Stimulated activated CD8-positive, alpha-beta memory T cell treated with anti-CD3 and anti-CD28 coated beads, Interleukin-7, amount 100 ng/mL, for 48 hours (primary cell): ENCODE results near the gene UQCR11.
A peak's percentile ranks its signal among the peaks of the same experiment; 100 is the strongest.

Source experiments
- DNase-seq, 2 donors: peaks; one replicate each; pipeline ENCODE4 v3.0.0-alpha.2; 2020; ENCODE audit warnings: low read depth in 1 of 2; ENCODE audit errors: extremely low read depth in 1 of 2

UQCR11 gene

GRCh38 chr19:1572795-1573194 is 32.5 kb downstream of the UQCR11 start:
- DNase-seq = no peak

GRCh38 chr19:1571358-1571757 is 33.9 kb downstream of the UQCR11 start:
- no peak for DNase-seq

GRCh38 chr19:1570836-1571235 is 34.4 kb downstream of the UQCR11 start:
- no peak for DNase-seq

DNA sequence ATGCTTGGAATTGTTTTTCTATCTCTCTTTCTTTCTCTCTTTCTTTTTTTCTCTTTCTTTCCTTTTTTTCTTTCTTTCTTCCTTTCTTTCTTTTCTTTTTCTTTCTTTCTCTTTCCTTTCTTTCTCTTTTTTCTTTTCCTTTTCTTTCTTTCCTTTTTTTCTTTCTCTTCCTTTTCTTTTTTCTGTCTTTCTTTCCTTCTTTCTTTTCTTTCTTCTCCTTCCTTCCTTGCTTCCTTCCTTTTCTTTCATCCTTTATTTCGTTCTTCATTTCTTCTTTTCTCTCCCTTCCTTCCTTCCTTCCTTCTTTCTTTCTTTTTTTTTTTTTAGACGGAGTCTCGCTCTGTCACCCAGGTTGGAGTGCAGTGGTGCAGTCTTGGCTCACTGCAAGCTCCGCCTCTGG is 35.3 kb downstream of the UQCR11 start:
- DNase-seq = no peak

DNA sequence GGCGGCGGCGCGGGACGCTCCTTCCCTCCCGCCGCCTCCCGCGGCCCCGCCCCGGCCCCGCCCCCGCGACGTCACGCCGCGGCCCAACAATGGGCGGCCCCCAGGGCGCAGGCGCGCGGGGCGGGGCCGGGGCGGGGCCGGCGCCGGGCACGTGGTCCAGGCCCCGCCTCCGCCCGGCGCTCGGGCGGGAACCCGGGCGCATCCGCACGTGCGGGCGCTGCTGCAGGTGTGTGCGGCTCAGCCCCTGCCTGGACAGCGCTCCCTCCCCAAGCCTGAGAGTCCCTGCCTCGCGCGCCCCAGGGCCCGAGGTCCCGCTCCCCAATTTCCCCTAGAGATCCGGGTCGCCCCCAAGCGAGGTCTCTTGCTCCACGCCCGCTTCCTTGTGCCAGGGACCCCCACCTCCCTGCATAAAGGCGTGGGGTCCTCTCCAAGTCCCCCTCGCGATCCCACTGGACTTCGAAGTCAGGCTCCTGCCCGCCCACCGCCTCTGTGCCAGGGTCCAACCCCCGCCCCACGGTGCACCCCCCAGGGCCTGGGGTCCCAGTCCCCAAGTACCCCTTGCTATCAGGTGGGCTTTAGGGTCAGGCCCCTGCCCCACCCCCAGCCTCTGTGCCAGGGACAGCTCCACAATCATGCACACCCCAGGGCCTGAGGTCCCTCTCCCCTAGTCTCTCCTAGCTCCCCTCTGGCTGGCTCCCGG is 36.8 kb downstream of the UQCR11 start, which contains the start of gene MEX3D:
Gene MEX3D (minus strand): TSS at position 6 of the 700 bp plus-strand sequence. CDS start 267 bp downstream, outside the sequence.
- peak; percentile 59 to 63 for DNase-seq

- no peak for DNase-seq
Observed at GRCh38 chr19:1567848-1568227, 37.4 kb downstream of the UQCR11 start.

DNA sequence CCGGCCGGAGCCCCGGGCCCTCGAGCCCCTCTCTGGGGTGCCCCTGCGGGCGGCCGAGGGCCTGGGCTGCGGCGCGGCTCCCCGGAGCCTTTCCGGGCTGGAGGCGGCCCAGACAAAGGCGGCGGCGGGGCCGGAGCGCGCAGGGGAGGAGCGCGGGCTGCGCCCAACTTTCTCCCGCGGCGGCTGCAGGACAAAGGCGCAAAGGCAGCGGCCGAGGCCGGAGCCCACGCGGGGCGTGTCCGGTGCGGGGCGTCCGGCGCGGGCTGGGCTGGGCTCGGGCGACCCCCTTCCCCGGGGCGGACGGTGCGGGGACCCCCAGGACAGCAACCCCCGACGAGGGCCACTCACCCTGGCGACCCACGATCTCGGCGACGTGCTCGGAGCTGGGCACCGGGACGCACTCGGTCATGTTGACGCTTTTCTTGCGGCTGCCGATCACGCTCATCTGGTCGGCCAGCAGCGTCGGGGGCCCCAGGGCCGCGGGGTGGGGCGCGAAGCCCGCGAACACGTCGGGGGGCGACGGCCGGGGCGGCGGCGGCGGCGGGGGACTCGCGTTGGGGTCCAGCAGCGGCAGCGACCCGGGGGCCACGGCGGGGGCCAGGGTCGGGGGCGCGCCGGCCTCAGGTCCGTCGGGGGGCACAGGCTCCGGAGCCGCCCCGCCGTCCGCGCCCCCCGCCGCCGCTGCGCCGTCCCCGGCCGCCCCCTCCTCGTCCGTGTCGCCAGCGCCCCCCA is 38.0 kb downstream of the UQCR11 start:
- DNase-seq = no peak

- DNase-seq = no peak
Observed at GRCh38 chr19:1566392-1567115, 38.7 kb downstream of the UQCR11 start.

DNA sequence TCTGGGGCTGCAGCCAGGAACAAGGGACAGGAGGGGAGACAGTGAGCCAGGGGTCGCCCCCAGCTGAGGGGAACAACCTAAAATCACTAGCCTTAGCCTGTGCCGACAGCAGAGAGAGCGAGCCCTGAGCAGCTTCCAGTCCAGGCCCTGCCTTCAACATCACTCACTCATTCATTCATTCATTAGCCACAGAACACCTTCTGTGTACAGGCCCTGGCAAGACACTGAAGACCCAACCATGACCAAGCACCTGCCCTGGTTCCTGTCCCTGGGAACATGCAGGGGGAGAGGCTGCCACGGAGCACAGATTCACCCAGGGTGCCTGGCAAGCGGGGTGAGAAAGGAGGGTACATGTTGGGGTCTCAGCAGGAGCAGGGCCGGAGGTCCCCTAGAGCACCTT is 42.0 kb downstream of the UQCR11 start:
- DNase-seq = no peak

GRCh38 chr19:1561236-1561842 is 43.9 kb downstream of the UQCR11 start:
- DNase-seq = no peak

- no peak for DNase-seq
Observed at GRCh38 chr19:1560286-1560882, 44.9 kb downstream of the UQCR11 start.

DNA sequence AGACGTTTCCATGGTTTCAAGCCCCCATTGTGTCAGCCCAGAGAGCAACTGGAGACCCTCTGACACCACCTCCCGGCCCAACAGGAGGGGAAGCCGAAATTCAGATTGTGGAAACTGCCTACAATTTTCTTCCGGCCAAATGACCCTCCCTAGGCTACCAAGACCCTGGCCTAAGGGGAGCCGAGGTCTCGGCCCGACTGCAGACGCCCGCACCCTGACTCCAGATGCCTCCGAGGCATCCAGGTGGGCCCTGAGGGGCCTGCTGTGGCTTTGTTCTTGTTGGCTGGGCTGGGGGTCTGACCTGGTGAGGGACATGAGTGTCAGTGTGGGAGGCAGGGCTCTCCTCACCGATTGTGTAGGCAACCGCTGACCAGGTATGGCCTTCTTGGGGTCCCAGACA is 46.7 kb downstream of the UQCR11 start:
- no peak for DNase-seq

DNA sequence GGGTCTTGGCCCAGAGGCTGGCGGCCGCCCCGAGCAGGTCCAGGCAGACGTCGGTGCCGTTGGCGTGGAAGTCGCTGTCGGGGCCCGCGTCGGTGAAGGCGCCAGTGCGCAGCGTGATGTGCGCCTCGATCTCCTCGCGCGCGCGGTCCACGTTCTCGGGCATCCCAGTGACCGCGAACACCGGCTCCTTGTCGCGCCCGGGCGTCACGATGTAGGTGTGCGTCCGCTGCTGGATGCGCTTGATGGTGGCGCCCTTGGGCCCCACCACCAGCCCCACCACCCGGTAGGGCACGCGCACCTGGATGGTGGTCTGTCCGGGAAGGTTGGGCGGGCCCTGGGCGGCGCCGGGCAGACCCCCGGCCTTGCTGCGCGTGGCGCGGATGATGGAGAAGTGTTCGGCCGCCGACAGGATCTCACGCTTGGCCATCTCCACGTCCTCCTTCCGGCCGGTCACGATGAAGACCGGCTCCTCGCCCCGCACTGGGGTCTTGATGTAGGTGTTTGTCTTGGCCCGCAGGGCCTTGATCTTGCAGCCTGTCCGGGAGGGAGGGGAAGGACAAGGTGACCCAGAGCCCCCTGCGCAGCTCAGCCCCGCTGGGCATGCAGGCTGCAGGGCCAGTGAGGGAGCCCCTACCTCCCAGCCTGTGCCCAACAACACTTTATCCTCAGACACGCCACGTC is 48.7 kb downstream of the UQCR11 start:
- DNase-seq = no peak

DNA sequence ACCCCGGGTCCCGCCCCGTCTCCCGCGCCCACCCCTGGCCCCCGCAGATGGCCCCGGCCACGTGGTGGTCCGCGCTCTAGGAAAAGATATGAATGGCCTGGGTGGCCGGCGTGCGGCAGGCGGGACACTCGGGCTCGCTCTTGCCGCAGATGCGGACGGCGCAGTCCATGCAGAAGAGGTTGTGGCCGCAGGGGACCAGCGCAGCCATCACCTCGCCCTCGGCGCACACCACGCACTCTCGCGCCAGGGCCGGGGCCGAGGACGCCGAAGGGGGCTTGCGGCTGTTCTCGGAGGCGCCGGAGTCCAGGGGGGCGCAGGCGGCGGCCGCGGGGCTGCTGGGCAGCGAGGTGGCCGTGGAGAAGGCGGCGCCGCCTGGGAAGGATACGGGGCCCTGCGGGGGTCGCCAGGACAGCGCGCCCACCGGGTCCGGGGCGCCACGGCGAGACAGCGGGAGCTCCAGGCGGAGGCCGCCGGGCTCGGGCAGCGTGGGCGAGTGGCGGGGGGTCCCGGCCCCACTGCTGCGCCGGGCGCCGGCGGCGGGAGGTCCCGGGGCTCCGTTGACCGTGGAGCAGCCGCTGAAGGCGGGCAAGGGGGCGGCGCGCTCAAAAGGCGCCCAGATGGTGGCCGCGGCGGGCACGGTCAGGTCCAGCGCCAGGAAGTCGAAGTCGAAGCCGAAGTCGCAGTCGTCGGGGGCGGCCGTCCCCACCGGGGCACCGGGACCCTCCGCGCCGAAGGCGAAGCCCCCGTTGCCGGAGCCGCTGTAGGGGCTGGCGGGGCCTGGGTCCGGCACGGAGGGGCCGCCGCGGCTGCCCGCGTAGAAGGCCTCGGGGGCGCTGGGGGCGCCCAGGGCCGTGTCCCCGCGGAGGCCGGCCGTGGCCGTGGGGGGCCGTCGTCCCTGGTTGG is 49.5 kb downstream of the UQCR11 start:
- no peak for DNase-seq

GRCh38 chr19:1554968-1555367 is 50.3 kb downstream of the UQCR11 start:
- DNase-seq = no peak

GRCh38 chr19:1553415-1553814 is 51.8 kb downstream of the UQCR11 start:
- DNase-seq = no peak

GRCh38 chr19:1551068-1552040 is 53.9 kb downstream of the UQCR11 start:
- no peak for DNase-seq

GRCh38 chr19:1549332-1549945 is 55.8 kb downstream of the UQCR11 start:
- no peak for DNase-seq
